SK-N-SH (cell line): ENCODE data around the gene MN1. TPM values are rescaled to one million over a fixed set of nuclear protein-coding genes. Genes with fewer than 3 reads are reported as not detected.

ENCODE experiments used
- CTCF ChIA-PET: fragments of 300-600, 350-600 bp; formaldehyde crosslinking; extraction: SDS; loops from one replicate; lab custom pipeline; 2021; lab: Yijun Ruan, JAX
- POLR2A ChIA-PET: fragments of 350-600 bp; sonication (Branson Sonifier 250); formaldehyde crosslinking; extraction: SDS; loops from one replicate; lab custom pipeline; 2020; ENCODE audit warnings: antibody characterized with exemption, inconsistent platforms; lab: Yijun Ruan, JAX
- DNase-seq: peaks from one replicate; pipeline ENCODE4 v3.0.0; 2012
- H2AFZ ChIP-seq: fragments of 200-600 bp; sonication (generic); 2 replicates; pipeline ENCODE4 v1.8.1; 2016; ENCODE audit warnings: antibody characterized with exemption, mild to moderate bottlenecking, low read depth
- H3F3A ChIP-seq: fragments of 200-600 bp; sonication (generic); replicated peaks from 2 replicates; pipeline ENCODE3; 2016; ENCODE audit warnings: antibody characterized with exemption, mild to moderate bottlenecking; ENCODE audit not compliant: insufficient read depth
- H3K27ac ChIP-seq, 2 experiments: fragments of 200-500 bp in 1 of 2; fragments of 200-600 bp in 1 of 2; sonication (Bioruptor generic) in 1 of 2; sonication (generic), shearing (Covaris generic) in 1 of 2; 2 replicates each; pipeline versions ENCODE4 v1.5.1 to v1.6.1; 2014 to 2016; ENCODE audit warnings: low read depth in 2 of 2, inconsistent platforms in 1 of 2, low read length in 1 of 2, mild to moderate bottlenecking in 1 of 2, mixed read lengths in 1 of 2
- H3K27me3 ChIP-seq: fragments of 200-600 bp; sonication (generic), shearing (Covaris generic); 2 replicates; pipeline ENCODE4 v1.6.1; 2016; ENCODE audit warnings: mixed run types; ENCODE audit not compliant: insufficient read depth
- H3K36me3 ChIP-seq, 2 experiments: fragments of 200-500 bp in 1 of 2; fragments of 200-600 bp in 1 of 2; sonication (Bioruptor generic) in 1 of 2; sonication (generic) in 1 of 2; replicated peaks in 1 of 2; 2 replicates each; pipeline versions ENCODE3 to v1.5.1; 2014 to 2016; ENCODE audit warnings: low read length in 1 of 2, mild to moderate bottlenecking in 1 of 2; ENCODE audit not compliant: insufficient read depth in 2 of 2, control insufficient read depth in 1 of 2
- H3K4me1 ChIP-seq, 2 experiments: fragments of 200-500 bp in 1 of 2; fragments of 200-600 bp in 1 of 2; sonication (Bioruptor generic) in 1 of 2; sonication (generic), shearing (Covaris generic) in 1 of 2; 2 replicates each; pipeline versions ENCODE4 v1.5.1 to v1.6.1; 2014 to 2016; ENCODE audit warnings: low read depth in 1 of 2, low read length in 1 of 2, mixed run types in 1 of 2; ENCODE audit not compliant: insufficient read depth in 2 of 2, control insufficient read depth in 1 of 2
- H3K4me2 ChIP-seq: fragments of 200-600 bp; sonication (generic), shearing (Covaris generic); 2 replicates; pipeline ENCODE4 v1.6.1; 2017; ENCODE audit warnings: mixed run types
- H3K4me3 ChIP-seq, 2 experiments: fragments of 200-500 bp in 1 of 2; fragments of 200-600 bp in 1 of 2; sonication (Bioruptor generic) in 1 of 2; sonication (generic), shearing (Covaris generic) in 1 of 2; 2 replicates each; pipeline versions ENCODE4 v1.5.1 to v1.8.1; 2014 to 2016; ENCODE audit warnings: low read depth in 2 of 2, inconsistent platforms in 1 of 2, low read length in 1 of 2, mild to moderate bottlenecking in 1 of 2, mixed read lengths in 1 of 2, moderate library complexity in 1 of 2
- H3K79me2 ChIP-seq: fragments of 200-600 bp; sonication (generic); 2 replicates; pipeline ENCODE4 v1.8.1; 2017; ENCODE audit warnings: mild to moderate bottlenecking; ENCODE audit not compliant: insufficient read depth
- H3K9ac ChIP-seq: fragments of 200-600 bp; sonication (generic); 2 replicates; pipeline ENCODE4 v1.6.1; 2017; ENCODE audit warnings: mixed run types
- H3K9me2 ChIP-seq: fragments of 200-600 bp; sonication (generic); 2 replicates; pipeline ENCODE4 v1.6.1; 2017; ENCODE audit warnings: mixed run types
- H3K9me3 ChIP-seq: fragments of 200-600 bp; sonication (generic); 2 replicates; pipeline ENCODE4 v1.6.1; 2017; ENCODE audit warnings: mixed run types, mild to moderate bottlenecking, moderate library complexity
- H4K20me1 ChIP-seq: fragments of 200-600 bp; sonication (generic); 2 replicates; pipeline ENCODE4 v1.6.1; 2017; ENCODE audit warnings: mild to moderate bottlenecking, mixed run types; ENCODE audit not compliant: insufficient read depth
- ELF1 ChIP-seq: IDR thresholded peaks from 2 replicates; pipeline ENCODE4 v1.4.0; 2012
- EP300 ChIP-seq, 2 experiments: IDR thresholded peaks; 2 replicates each; pipeline versions ENCODE4 v1.4.0 to v1.6.1; 2012; ENCODE audit warnings: borderline replicate concordance in 1 of 2, low read depth in 1 of 2, low read length in 1 of 2
- EZH2phosphoT487 ChIP-seq: fragments of 200-600 bp; sonication (generic); IDR thresholded peaks from 2 replicates; pipeline ENCODE4 v1.6.1; 2017; ENCODE audit warnings: low read depth, mixed run types, mild to moderate bottlenecking, antibody characterized with exemption, moderate library complexity, borderline replicate concordance
- FOXJ3 ChIP-seq: sonication (generic); formaldehyde crosslinking; IDR thresholded peaks from 2 replicates; pipeline ENCODE4 v1.5.1; 2020; ENCODE audit warnings: mild to moderate bottlenecking, missing genetic modification reagents
- GABPA ChIP-seq: IDR thresholded peaks from 2 replicates; pipeline ENCODE4 v1.4.0; 2012; ENCODE audit warnings: low read depth, mild to moderate bottlenecking
- GATA2 ChIP-seq: sonication (generic); formaldehyde crosslinking; IDR thresholded peaks from 2 replicates; pipeline ENCODE4 v1.5.0; 2020; ENCODE audit warnings: mild to moderate bottlenecking, missing genetic modification reagents
- JUND ChIP-seq: IDR thresholded peaks from 2 replicates; pipeline ENCODE4 v1.4.0; 2012
- NRF1 ChIP-seq: IDR thresholded peaks from 2 replicates; pipeline ENCODE4 v1.6.1; 2012; ENCODE audit warnings: low read depth, mild to moderate bottlenecking, low read length
- PBX3 ChIP-seq: IDR thresholded peaks from 2 replicates; pipeline ENCODE4; 2012
- RCOR1 ChIP-seq: fragments of 150-350 bp; IDR thresholded peaks from 2 replicates; pipeline ENCODE4 v1.6.1; 2017; ENCODE audit warnings: antibody characterized with exemption, low read length
- RFX5 ChIP-seq: IDR thresholded peaks from 2 replicates; pipeline ENCODE4 v1.6.1; 2012; ENCODE audit warnings: mild to moderate bottlenecking, improper control_type of control experiment, low read length
- RXRA ChIP-seq: IDR thresholded peaks from 2 replicates; pipeline ENCODE4 v1.4.0; 2012; ENCODE audit warnings: low read depth, mild to moderate bottlenecking, borderline replicate concordance
- TCF12 ChIP-seq: IDR thresholded peaks from 2 replicates; pipeline ENCODE4 v1.4.0; 2012
- TEAD4 ChIP-seq: IDR thresholded peaks from 2 replicates; pipeline ENCODE4 v1.4.0; 2012; ENCODE audit warnings: mild to moderate bottlenecking, borderline replicate concordance; ENCODE audit not compliant: insufficient read depth
- ZBTB33 ChIP-seq: IDR thresholded peaks from 2 replicates; pipeline ENCODE4 v1.4.0; 2012; ENCODE audit warnings: low read depth, borderline replicate concordance
- WGBS: methylation state at CpG from one replicate; pipeline ENCODE4 v1.1.6; 2017; ENCODE audit warnings: low lambda C conversion rate; 5-methylcytosine and 5-hydroxymethylcytosine counted together
- polyA plus RNA-seq, 3 experiments: library from polyadenylated mRNA; depleted of rRNA; stranded (reverse); fragments of >200 nt; gene quantifications; 2 replicates each; pipeline ENCODE4 v1.2.3, GENCODE V29; 2012
- TF ChIP-seq, protein P1 (sequence below): IDR thresholded peaks from 2 replicates; pipeline ENCODE4 v1.4.0; 2012; ENCODE audit warnings: low read depth, borderline replicate concordance
- TF ChIP-seq, protein P2 (sequence below): fragments of 150-350 bp; IDR thresholded peaks from 2 replicates; pipeline ENCODE4 v1.6.1; 2016; ENCODE audit warnings: mild to moderate bottlenecking, low read depth, low read length

Gene MN1
- polyA plus RNA-seq, 1 of the 3 experiments (the other 2 are of a cell fraction): 0.20 TPM

- Histone ChIP-seq H3K27ac (no peak overlapping the region), H3K4me2 (no peak overlapping the region), H3K79me2 (no peaks in the 10 kb centered on the region)
Measured at GRCh38 chr22:27778294-27779090, 23.1 kb downstream of the MN1 start.

DNA sequence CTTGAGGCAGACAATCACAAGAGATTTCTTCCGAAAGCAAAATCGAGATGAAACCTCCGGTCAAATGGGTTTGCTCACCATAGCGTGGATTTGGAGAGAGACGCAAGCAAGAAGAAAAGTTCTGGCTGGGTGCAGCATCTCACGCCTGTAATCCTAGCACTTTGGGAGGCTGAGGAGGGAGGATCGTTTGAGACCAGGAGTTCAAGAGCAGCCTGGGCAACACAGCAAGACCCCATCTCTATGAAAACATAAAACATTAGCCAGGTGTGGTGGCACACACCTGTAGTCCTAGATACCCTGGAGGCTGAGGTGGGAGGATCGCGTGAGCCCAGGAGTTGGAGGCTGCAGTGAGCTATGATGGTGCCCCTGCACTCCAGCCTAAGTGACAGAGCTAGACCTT lies 24.4 kb downstream of the MN1 start:
- H3K9ac ChIP-seq: no peak overlapping the region
- H4K20me1 ChIP-seq: no peaks in the 10 kb centered on the region
- H3K9me3 ChIP-seq: no peaks in the 10 kb centered on the region
- H3K36me3 ChIP-seq: no peaks in the 10 kb centered on the region
- peaks cover 0 to 9% of the 10 kb centered on the region in 2 experiments; a peak in 2 of 4 replicates for H3K4me1 ChIP-seq
- H3K9me2 ChIP-seq: no peaks in the 10 kb centered on the region
- H3K79me2 ChIP-seq: no peaks in the 10 kb centered on the region
- H3K27me3 ChIP-seq: no peaks in the 10 kb centered on the region
- no peak for TF ChIP-seq TEAD4
- H3F3A ChIP-seq: no peaks in the 10 kb centered on the region
- DNase-seq: no peak
- no peak overlapping the region for H3K27ac ChIP-seq
- H3K4me3 ChIP-seq: no peak overlapping the region
- CTCF ChIA-PET: interaction anchor here (0.7 kb wide), 1 partner anchor 63 kb away, joined by 3 read pairs; no protein-coding TSS in a partner anchor
- POLR2A ChIA-PET: no interaction called here
- no peak overlapping the region for H2AFZ ChIP-seq
- no peak overlapping the region for H3K4me2 ChIP-seq
- WGBS: 92% methylated on average over 9 of the region's 9 CpGs

More at GRCh38 chr22:27778294-27779090, 23.1 kb downstream of the MN1 start:
- TF ChIP-seq GABPA: no peak
- H3K9me2 ChIP-seq: no peaks in the 10 kb centered on the region
- H3F3A ChIP-seq: no peaks in the 10 kb centered on the region
- H3K4me1 ChIP-seq: peaks cover 0 to 9% of the 10 kb centered on the region in 2 experiments; a peak in 2 of 4 replicates
- no peak for DNase-seq
- WGBS: 65% methylated on average over 24 of the region's 24 CpGs
- H3K4me3 ChIP-seq: no peak overlapping the region
- H2AFZ ChIP-seq: no peak overlapping the region
- CTCF ChIA-PET: interaction anchor here (0.9 to 1.0 kb wide), 2 partner anchors 142 to 1022 kb away, joined by 3 read pairs; no protein-coding TSS in a partner anchor
- POLR2A ChIA-PET: no interaction called here
- H3K27me3 ChIP-seq: no peaks in the 10 kb centered on the region
- no peaks in the 10 kb centered on the region for H4K20me1 ChIP-seq
- H3K36me3 ChIP-seq: no peaks in the 10 kb centered on the region
- no peaks in the 10 kb centered on the region for H3K9me3 ChIP-seq
- no peak overlapping the region for H3K9ac ChIP-seq

GRCh38 chr22:27776650-27776958 lies 25.0 kb downstream of the MN1 start:
- Histone ChIP-seq H3K4me3 (no peak overlapping the region), H3K79me2 (no peaks in the 10 kb centered on the region), H3K27me3 (no peaks in the 10 kb centered on the region), H3K9me3 (no peaks in the 10 kb centered on the region), H3K9ac (no peak overlapping the region), H3K36me3 (no peaks in the 10 kb centered on the region), H2AFZ (no peak overlapping the region), H3F3A (no peaks in the 10 kb centered on the region), H3K27ac (no peak overlapping the region), H3K4me1 (peaks cover 0 to 9% of the 10 kb centered on the region in 2 experiments; a peak in 2 of 4 replicates), H3K9me2 (no peaks in the 10 kb centered on the region), H4K20me1 (no peaks in the 10 kb centered on the region), H3K4me2 (no peak overlapping the region)
- ChIA-PET CTCF (interaction anchor here (0.6 kb wide), 1 partner anchor 15 kb away, joined by 3 read pairs; no protein-coding TSS in a partner anchor), POLR2A (no interaction called here)
- WGBS: 45% methylated on average over 8 of the region's 8 CpGs
- no peak for DNase-seq
- TF ChIP-seq RXRA (no peak), PBX3 (no peak), ELF1 (no peak), EZH2phosphoT487 (no peak), NRF1 (no peak), RCOR1 (no peak), TCF12 (no peak), FOXJ3 (no peak), GATA2 (CRISPR knock-in tag) (no peak), JUND (no peak), TEAD4 (no peak), RFX5 (no peak), EP300 (IDR thresholded peaks at IDR 0.05; ENCODE audit: borderline replicate concordance in 1 of 2, low read depth in 1 of 2, low read length in 1 of 2) (no peak), ZBTB33 (no peak)
- TF ChIP-seq, protein P1, sequence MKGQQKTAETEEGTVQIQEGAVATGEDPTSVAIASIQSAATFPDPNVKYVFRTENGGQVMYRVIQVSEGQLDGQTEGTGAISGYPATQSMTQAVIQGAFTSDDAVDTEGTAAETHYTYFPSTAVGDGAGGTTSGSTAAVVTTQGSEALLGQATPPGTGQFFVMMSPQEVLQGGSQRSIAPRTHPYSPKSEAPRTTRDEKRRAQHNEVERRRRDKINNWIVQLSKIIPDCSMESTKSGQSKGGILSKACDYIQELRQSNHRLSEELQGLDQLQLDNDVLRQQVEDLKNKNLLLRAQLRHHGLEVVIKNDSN: no peak
- TF ChIP-seq, protein P2, sequence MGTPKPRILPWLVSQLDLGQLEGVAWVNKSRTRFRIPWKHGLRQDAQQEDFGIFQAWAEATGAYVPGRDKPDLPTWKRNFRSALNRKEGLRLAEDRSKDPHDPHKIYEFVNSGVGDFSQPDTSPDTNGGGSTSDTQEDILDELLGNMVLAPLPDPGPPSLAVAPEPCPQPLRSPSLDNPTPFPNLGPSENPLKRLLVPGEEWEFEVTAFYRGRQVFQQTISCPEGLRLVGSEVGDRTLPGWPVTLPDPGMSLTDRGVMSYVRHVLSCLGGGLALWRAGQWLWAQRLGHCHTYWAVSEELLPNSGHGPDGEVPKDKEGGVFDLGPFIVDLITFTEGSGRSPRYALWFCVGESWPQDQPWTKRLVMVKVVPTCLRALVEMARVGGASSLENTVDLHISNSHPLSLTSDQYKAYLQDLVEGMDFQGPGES: no peak
